ENCODE data around the gene ACSM3. TPM values are rescaled to one million over a fixed set of nuclear protein-coding genes. Genes with fewer than 3 reads are reported as not detected.
"Not testable (repeated sequence)": the region's sequence is repeated elsewhere in the genome, so short reads cannot be mapped to it uniquely, and the experiment has no call there.

ACSM3 gene
- total RNA-seq, 1 experiment from 2014 or later = 2.3 TPM

DNA sequence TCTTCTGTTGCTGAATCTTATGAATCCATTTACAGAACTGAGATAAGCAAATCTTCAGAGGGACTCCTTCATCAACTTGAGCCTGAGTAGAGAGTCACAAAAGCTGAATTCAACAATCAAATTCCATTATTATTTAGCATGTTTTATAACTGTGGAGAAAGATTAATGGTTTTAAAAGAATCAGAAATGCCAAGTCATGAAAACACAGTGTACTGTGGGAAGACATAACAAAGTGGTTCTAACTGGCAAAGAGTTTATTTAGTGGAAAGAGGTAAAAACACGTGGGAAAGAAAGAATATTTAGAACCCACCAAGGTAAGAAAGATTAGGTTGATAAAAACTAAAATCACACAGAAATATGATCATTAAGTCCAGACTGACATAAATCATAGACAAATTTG is 37.5 kb downstream of the ACSM3 start:
- H3K36me3 Mint-ChIP-seq (ENCODE audit: insufficient read depth, unreplicated experiment) = peaks cover 52% of the 10 kb centered on the region
- H3K4me3 Mint-ChIP-seq (ENCODE audit: unreplicated experiment) = no peak overlapping the region
- H3K27me3 Mint-ChIP-seq (ENCODE audit: insufficient read depth, unreplicated experiment) = no peaks in the 10 kb centered on the region
- no peaks in the 10 kb centered on the region for H3K9me3 Mint-ChIP-seq (ENCODE audit: unreplicated experiment)
- intact Hi-C loops (cut with micrococcal nuclease) = no loop called here
- no TSS peak for BruUV-seq (replicated peaks)
- ChIA-PET CTCF (interaction anchor here (0.6 to 2.7 kb wide), 3 partner anchors 24 to 1459 kb away, joined by 3 to 8 read pairs (median 5); no protein-coding TSS in a partner anchor), POLR2A (interaction anchor here (0.7 kb wide), 1 partner anchor 259 kb away, joined by 3 read pairs; no protein-coding TSS in a partner anchor)
- no peak overlapping the region for H3K27ac Mint-ChIP-seq (ENCODE audit: low read depth, unreplicated experiment)
- TF ChIP-seq, protein P1, sequence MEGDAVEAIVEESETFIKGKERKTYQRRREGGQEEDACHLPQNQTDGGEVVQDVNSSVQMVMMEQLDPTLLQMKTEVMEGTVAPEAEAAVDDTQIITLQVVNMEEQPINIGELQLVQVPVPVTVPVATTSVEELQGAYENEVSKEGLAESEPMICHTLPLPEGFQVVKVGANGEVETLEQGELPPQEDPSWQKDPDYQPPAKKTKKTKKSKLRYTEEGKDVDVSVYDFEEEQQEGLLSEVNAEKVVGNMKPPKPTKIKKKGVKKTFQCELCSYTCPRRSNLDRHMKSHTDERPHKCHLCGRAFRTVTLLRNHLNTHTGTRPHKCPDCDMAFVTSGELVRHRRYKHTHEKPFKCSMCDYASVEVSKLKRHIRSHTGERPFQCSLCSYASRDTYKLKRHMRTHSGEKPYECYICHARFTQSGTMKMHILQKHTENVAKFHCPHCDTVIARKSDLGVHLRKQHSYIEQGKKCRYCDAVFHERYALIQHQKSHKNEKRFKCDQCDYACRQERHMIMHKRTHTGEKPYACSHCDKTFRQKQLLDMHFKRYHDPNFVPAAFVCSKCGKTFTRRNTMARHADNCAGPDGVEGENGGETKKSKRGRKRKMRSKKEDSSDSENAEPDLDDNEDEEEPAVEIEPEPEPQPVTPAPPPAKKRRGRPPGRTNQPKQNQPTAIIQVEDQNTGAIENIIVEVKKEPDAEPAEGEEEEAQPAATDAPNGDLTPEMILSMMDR (IDR thresholded peaks at IDR 0.05; ENCODE audit: unreplicated experiment) = no peak
- H3K4me1 Mint-ChIP-seq (ENCODE audit: insufficient read depth, unreplicated experiment) = peaks cover 6% of the 10 kb centered on the region
- DNase-seq (ENCODE audit: unreplicated experiment) = no peak

DNA sequence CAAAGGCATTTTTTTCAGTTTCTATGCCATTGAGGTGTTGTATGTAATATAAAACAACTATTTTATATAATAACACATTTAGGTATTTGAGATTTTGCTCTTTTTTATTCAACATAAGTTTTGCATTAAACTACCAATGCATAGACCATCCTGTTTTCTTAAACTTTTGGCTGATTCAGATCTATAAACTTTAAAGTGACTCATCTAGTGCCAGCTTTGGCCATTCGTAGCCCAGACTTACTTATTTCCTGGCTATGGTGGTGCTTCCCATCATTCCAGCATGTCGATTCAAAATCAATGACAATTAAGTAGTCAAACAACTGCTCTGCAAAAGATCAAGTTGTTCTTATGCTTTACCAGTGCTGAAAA is 39.4 kb downstream of the ACSM3 start:
- intact Hi-C loops (cut with micrococcal nuclease) = no loop called here
- ChIA-PET POLR2A (no interaction called here), CTCF (interaction anchor here (2.1 kb wide), 1 partner anchor 47 kb away, joined by 7 read pairs; no protein-coding TSS in a partner anchor)
- no peak overlapping the region for H3K4me3 Mint-ChIP-seq (ENCODE audit: unreplicated experiment)
- peaks cover 6% of the 10 kb centered on the region for H3K4me1 Mint-ChIP-seq (ENCODE audit: insufficient read depth, unreplicated experiment)
- TF ChIP-seq, protein P1 (IDR thresholded peaks at IDR 0.05; ENCODE audit: unreplicated experiment) = no peak
- BruUV-seq (replicated peaks) = no TSS peak
- no peaks in the 10 kb centered on the region for H3K9me3 Mint-ChIP-seq (ENCODE audit: unreplicated experiment)
- H3K27me3 Mint-ChIP-seq (ENCODE audit: insufficient read depth, unreplicated experiment) = no peaks in the 10 kb centered on the region
- no peak for DNase-seq (ENCODE audit: unreplicated experiment)
- H3K27ac Mint-ChIP-seq (ENCODE audit: low read depth, unreplicated experiment) = no peak overlapping the region
- H3K36me3 Mint-ChIP-seq (ENCODE audit: insufficient read depth, unreplicated experiment) = peaks cover 41% of the 10 kb centered on the region

DNA sequence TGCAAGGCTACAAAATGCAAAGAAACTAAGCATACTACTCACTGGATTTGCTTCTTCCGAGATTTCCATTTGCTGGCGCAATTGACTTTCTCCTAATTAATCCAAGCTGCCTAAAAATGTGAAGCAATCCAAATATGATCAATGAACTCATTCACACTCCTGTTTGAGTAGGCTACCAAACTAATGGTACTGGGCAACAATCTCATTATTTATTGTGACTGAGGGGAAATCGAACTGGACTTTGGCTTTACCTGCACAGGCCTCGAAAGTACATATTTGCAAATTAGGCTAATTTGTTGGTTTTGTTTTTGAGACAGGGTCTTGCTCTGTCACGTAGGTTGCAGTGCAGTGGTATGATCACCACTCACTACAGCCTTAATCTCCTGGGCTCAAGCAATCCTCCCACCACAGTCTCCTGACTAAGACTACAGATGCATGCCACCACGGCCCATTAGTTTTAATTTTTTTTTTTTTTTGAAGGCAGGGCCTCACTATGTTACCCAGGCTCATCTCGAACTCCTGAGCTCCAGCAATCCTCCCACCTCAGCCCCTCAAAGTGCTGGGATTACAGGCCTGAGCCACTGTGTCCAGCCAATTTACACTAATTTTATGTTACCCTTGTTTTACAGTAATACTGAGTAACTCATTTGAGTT is 39.9 kb downstream of the ACSM3 start:
- H3K27me3 Mint-ChIP-seq (ENCODE audit: insufficient read depth, unreplicated experiment) = no peaks in the 10 kb centered on the region
- peaks cover 36% of the 10 kb centered on the region for H3K36me3 Mint-ChIP-seq (ENCODE audit: insufficient read depth, unreplicated experiment)
- DNase-seq (ENCODE audit: unreplicated experiment) = no peak
- CTCF ChIA-PET = interaction anchor here (0.6 to 2.1 kb wide), 5 partner anchors 46 to 385 kb away, joined by 3 to 7 read pairs (median 4); no protein-coding TSS in a partner anchor
- intact Hi-C loops (cut with micrococcal nuclease) = no loop called here
- BruUV-seq (replicated peaks) = no TSS peak
- H3K27ac Mint-ChIP-seq (ENCODE audit: low read depth, unreplicated experiment) = no peak overlapping the region
- H3K4me3 Mint-ChIP-seq (ENCODE audit: unreplicated experiment) = no peak overlapping the region
- H3K4me1 Mint-ChIP-seq (ENCODE audit: insufficient read depth, unreplicated experiment) = peaks cover 6% of the 10 kb centered on the region
- POLR2A ChIA-PET = interaction anchor here (1.1 to 4.4 kb wide), 2 partner anchors 353 to 498 kb away, joined by 3 to 31 read pairs; no protein-coding TSS in a partner anchor
- TF ChIP-seq, protein P1 (IDR thresholded peaks at IDR 0.05; ENCODE audit: unreplicated experiment) = no peak
- H3K9me3 Mint-ChIP-seq (ENCODE audit: unreplicated experiment) = no peaks in the 10 kb centered on the region

DNA sequence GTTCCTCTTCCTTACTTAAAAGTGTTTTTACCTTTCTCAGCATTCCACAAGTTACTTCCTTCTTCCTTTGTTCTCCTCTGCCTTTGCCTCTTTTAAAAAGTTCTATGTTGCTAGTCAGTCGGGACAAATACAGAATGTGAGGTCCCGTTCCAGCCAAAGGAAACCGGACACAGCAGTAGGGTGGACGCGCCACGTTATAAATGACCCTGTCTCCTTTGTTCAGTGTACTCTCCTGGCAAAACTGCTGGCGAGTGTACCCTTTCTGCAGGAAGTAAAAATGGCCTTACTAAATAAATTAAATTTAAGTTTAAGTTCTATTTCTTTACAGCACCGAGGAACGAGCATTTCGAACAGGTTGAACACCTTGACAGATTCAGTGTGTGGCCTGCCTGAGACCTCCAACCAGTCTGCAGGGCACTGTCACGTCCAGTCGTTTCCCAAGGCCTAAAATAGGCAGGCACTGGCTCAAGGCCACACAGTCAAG is 41.9 kb downstream of the ACSM3 start:
- intact Hi-C loops (cut with micrococcal nuclease) = loop anchor here (2.0 to 5.0 kb wide), 3 partner anchors 47 to 352 kb away; partner anchors contain the start of genes DCUN1D3, LDAF1 and LYRM1
- H3K4me1 Mint-ChIP-seq (ENCODE audit: insufficient read depth, unreplicated experiment); H3K27me3 Mint-ChIP-seq (ENCODE audit: insufficient read depth, unreplicated experiment); DNase-seq (ENCODE audit: unreplicated experiment); H3K9me3 Mint-ChIP-seq (ENCODE audit: unreplicated experiment): not testable (repeated sequence)
- peak overlapping the region; percentile 97 for H3K4me3 Mint-ChIP-seq (ENCODE audit: unreplicated experiment)
- H3K36me3 Mint-ChIP-seq (ENCODE audit: insufficient read depth, unreplicated experiment) = peaks cover 19% of the 10 kb centered on the region
- ChIA-PET CTCF (interaction anchor here (0.6 to 2.9 kb wide), 15 partner anchors 7 to 784 kb away, joined by 3 to 13 read pairs (median 5); no protein-coding TSS in a partner anchor), POLR2A (interaction anchor here (0.7 to 4.4 kb wide), 14 partner anchors 13 to 496 kb away, joined by 3 to 33 read pairs (median 4); partner anchors contain the start of genes ACSM3, DCUN1D3, DNAH3 and LYRM1)
- peak overlapping the region; percentile 93 for H3K27ac Mint-ChIP-seq (ENCODE audit: low read depth, unreplicated experiment)
- BruUV-seq (replicated peaks) = TSS peak; percentile 71

All from MCF 10A (cell line).